Measurements from ENCODE around the gene KCTD10.

GRCh38 chr12:109446869-109447268 lies 30.2 kb downstream of the KCTD10 start:
- TF ChIP-seq RFX5 (IDR thresholded peaks at IDR 0.05; ENCODE audit: low read length) (no peak), EZH2phosphoT487 (IDR thresholded peaks at IDR 0.05; ENCODE audit: borderline replicate concordance, low read depth) (no peak)
- TF ChIP-seq, protein P1, sequence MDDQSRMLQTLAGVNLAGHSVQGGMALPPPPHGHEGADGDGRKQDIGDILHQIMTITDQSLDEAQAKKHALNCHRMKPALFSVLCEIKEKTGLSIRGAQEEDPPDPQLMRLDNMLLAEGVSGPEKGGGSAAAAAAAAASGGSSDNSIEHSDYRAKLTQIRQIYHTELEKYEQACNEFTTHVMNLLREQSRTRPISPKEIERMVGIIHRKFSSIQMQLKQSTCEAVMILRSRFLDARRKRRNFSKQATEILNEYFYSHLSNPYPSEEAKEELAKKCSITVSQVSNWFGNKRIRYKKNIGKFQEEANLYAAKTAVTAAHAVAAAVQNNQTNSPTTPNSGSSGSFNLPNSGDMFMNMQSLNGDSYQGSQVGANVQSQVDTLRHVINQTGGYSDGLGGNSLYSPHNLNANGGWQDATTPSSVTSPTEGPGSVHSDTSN (IDR thresholded peaks at IDR 0.05): no peak
- TF ChIP-seq, protein P2, sequence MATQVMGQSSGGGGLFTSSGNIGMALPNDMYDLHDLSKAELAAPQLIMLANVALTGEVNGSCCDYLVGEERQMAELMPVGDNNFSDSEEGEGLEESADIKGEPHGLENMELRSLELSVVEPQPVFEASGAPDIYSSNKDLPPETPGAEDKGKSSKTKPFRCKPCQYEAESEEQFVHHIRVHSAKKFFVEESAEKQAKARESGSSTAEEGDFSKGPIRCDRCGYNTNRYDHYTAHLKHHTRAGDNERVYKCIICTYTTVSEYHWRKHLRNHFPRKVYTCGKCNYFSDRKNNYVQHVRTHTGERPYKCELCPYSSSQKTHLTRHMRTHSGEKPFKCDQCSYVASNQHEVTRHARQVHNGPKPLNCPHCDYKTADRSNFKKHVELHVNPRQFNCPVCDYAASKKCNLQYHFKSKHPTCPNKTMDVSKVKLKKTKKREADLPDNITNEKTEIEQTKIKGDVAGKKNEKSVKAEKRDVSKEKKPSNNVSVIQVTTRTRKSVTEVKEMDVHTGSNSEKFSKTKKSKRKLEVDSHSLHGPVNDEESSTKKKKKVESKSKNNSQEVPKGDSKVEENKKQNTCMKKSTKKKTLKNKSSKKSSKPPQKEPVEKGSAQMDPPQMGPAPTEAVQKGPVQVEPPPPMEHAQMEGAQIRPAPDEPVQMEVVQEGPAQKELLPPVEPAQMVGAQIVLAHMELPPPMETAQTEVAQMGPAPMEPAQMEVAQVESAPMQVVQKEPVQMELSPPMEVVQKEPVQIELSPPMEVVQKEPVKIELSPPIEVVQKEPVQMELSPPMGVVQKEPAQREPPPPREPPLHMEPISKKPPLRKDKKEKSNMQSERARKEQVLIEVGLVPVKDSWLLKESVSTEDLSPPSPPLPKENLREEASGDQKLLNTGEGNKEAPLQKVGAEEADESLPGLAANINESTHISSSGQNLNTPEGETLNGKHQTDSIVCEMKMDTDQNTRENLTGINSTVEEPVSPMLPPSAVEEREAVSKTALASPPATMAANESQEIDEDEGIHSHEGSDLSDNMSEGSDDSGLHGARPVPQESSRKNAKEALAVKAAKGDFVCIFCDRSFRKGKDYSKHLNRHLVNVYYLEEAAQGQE (IDR thresholded peaks at IDR 0.05; ENCODE audit: low read depth, low read length): no peak
